GM12878 (cell line): ENCODE data around the gene ETDB. TPM values are rescaled to one million over a fixed set of nuclear protein-coding genes. Genes with fewer than 3 reads are reported as not detected.

Experiments
- ATAC-seq: fragments of 200-7000 bp; cut with Tn5 transposase; 3 replicates; pipeline ENCODE4 v1.9.1; 2020; ENCODE audit warnings: mild to moderate bottlenecking, moderate library complexity
- BruUV-seq: library from RNA; stranded (reverse); fragments of 400-500 nt; replicated peaks from 2 replicates; lab custom pipeline; 2021; lab: Mats Ljungman, UMichigan
- CTCF ChIA-PET: fragments of 300-600 bp; sonication (Branson Sonifier 250); formaldehyde crosslinking; extraction: SDS; loops from one replicate; lab custom pipeline; 2021; ENCODE audit warnings: inconsistent platforms; lab: Yijun Ruan, JAX
- POLR2A ChIA-PET: fragments of 350-600 bp; formaldehyde crosslinking; extraction: SDS; loops from one replicate; lab custom pipeline; 2021; ENCODE audit warnings: inconsistent platforms; lab: Charles Lee
- RAD21 ChIA-PET: fragments of 300-600 bp; sonication (Branson Sonifier 250); formaldehyde crosslinking; loops from one replicate; lab custom pipeline; 2023; ENCODE audit warnings: antibody characterized with exemption; ENCODE audit not compliant: unreplicated experiment; lab: Charles Lee
- SMC1A ChIA-PET: fragments of 300-600 bp; sonication (Branson Sonifier 250); formaldehyde crosslinking; loops from one replicate; lab custom pipeline; 2023; ENCODE audit not compliant: unreplicated experiment, uncharacterized antibody; lab: Charles Lee
- DNase-seq: peaks from one replicate; pipeline ENCODE4 v3.0.0-alpha.2; 2011; ENCODE audit warnings: low read depth, low spot score
- FAIRE-seq: peaks from 3 replicates; lab custom pipeline; 2011; peaks lifted over from hg19 to GRCh38; lab: Jason Lieb, UNC
- H2AFZ ChIP-seq: 2 replicates; pipeline ENCODE4 v1.6.0; 2011; ENCODE audit warnings: low read depth, low read length, control low read depth; ENCODE audit not compliant: control insufficient read depth
- H3K27ac ChIP-seq: 2 replicates; pipeline ENCODE4 v1.5.1; 2011; ENCODE audit warnings: control low read depth; ENCODE audit not compliant: control insufficient read depth, insufficient read depth
- H3K27me3 ChIP-seq, 2 experiments: replicated peaks in 1 of 2; 2 replicates each; pipeline versions ENCODE4 v1.6.0 to v1.6.1; 2011; ENCODE audit warnings: low read length in 1 of 2; ENCODE audit not compliant: control insufficient read depth in 2 of 2, insufficient read depth in 2 of 2
- H3K36me3 ChIP-seq, 2 experiments: 2 replicates each; pipeline ENCODE4 v1.5.1; 2011; ENCODE audit warnings: low read length in 1 of 2; ENCODE audit not compliant: control insufficient read depth in 2 of 2, insufficient read depth in 2 of 2
- H3K4me1 ChIP-seq: 2 replicates; pipeline ENCODE4 v1.6.1; 2011; ENCODE audit warnings: mild to moderate bottlenecking, low read length, moderate library complexity, mixed read lengths; ENCODE audit not compliant: control insufficient read depth, insufficient read depth
- H3K4me2 ChIP-seq: 2 replicates; pipeline ENCODE4 v1.6.0; 2011; ENCODE audit warnings: control low read depth; ENCODE audit not compliant: control insufficient read depth, insufficient read depth
- H3K4me3 ChIP-seq: fragments of 200-600 bp; sonication (generic); 2 replicates; pipeline ENCODE4 v1.5.1; 2016
- H3K79me2 ChIP-seq: 2 replicates; pipeline ENCODE4 v1.6.0; 2011; ENCODE audit warnings: low read length; ENCODE audit not compliant: control insufficient read depth, insufficient read depth
- H3K9ac ChIP-seq: 2 replicates; pipeline ENCODE4 v1.8.0; 2011; ENCODE audit warnings: low read length, control low read depth, mixed read lengths; ENCODE audit not compliant: control insufficient read depth, insufficient read depth
- H3K9me3 ChIP-seq: replicated peaks from 3 replicates; pipeline ENCODE4 v1.5.1; 2011; ENCODE audit warnings: mild to moderate bottlenecking, low read length; ENCODE audit not compliant: control insufficient read depth, insufficient read depth
- H4K20me1 ChIP-seq: 2 replicates; pipeline ENCODE4 v1.6.0; 2011; ENCODE audit not compliant: control insufficient read depth, insufficient read depth
- CEBPZ ChIP-seq: fragments of 150-350 bp; IDR thresholded peaks from 2 replicates; pipeline ENCODE4 v1.6.1; 2016; ENCODE audit warnings: low read depth, low read length
- RAD21 ChIP-seq: IDR thresholded peaks from 2 replicates; pipeline ENCODE4 v1.6.1; 2011; ENCODE audit warnings: mild to moderate bottlenecking, low read depth, low read length, moderate library complexity; ENCODE audit not compliant: insufficient read depth
- ZNF217 ChIP-seq: fragments of 450-650 bp; IDR thresholded peaks from 2 replicates; pipeline ENCODE4 v1.6.1; 2017; ENCODE audit warnings: antibody characterized with exemption, mild to moderate bottlenecking
- WGBS: methylation state at CpG from one replicate; pipeline ENCODE4 v1.1.6; 2016; ENCODE audit warnings: low lambda C conversion rate; ENCODE audit not compliant: insufficient replicate concordance, insufficient coverage; ENCODE audit errors: missing lambda C conversion rate; 5-methylcytosine and 5-hydroxymethylcytosine counted together
- in situ Hi-C: fragments of 300-500 bp; cut with MboI; formaldehyde crosslinking; loops from 9 replicates; pipeline ENCODE4 v1.14.3; 2018; ENCODE audit warnings: mixed read lengths
- intact Hi-C: fragments of 100-400 bp; cut with micrococcal nuclease; formaldehyde crosslinking; loops from one replicate; pipeline ENCODE4 v1.14.2; 2022; ENCODE audit not compliant: unreplicated experiment
- polyA plus RNA-seq, 11 experiments: library from polyadenylated mRNA; depleted of rRNA in 4 of 11; unstranded in 6 of 11; stranded (reverse) in 5 of 11; fragments of >200 nt; fragmentation: Nextera tagmentation in 4 of 11; fragmentation: Illumina TruSeq in 1 of 11; extraction: Ambion mirVana in 4 of 11; extraction: Trizol in 1 of 11; gene quantifications; 1 replicate in 1 of 11; 2 replicates in 10 of 11; pipeline versions ENCODE4 v1.2.1 to v1.2.3, GENCODE V29; 2011 to 2016; ENCODE audit warnings: inconsistent platforms in 2 of 11, missing spikeins in 2 of 11, low read depth in 1 of 11
- total RNA-seq, 4 experiments: library from RNA; depleted of rRNA in 3 of 4; stranded (reverse); fragments of >200 nt in 3 of 4; fragmentation: Illumina TruSeq in 1 of 4; extraction: Trizol in 1 of 4; gene quantifications; 2 replicates each; pipeline versions ENCODE4 v1.2.1 to v1.2.3, GENCODE V29; 2013 to 2021
- TF ChIP-seq, protein P1 (sequence below): fragments of 450-650 bp; IDR thresholded peaks from 2 replicates; pipeline ENCODE4 v1.6.1; 2017; ENCODE audit warnings: antibody characterized with exemption, mild to moderate bottlenecking, moderate library complexity
- TF ChIP-seq, protein P2 (sequence below): fragments of 450-650 bp; IDR thresholded peaks from 2 replicates; pipeline ENCODE4 v1.6.1; 2017; ENCODE audit warnings: borderline replicate concordance
- TF ChIP-seq, protein P3 (sequence below): IDR thresholded peaks from 2 replicates; pipeline ENCODE4 v1.6.1; 2012; ENCODE audit warnings: mild to moderate bottlenecking, low read depth, low read length

ETDB gene
- total and polyA plus RNA-seq, 10 of the 15 experiments (the other 5 are each of a cell fraction or from before 2014, with no cell fraction given), result not detected

DNA sequence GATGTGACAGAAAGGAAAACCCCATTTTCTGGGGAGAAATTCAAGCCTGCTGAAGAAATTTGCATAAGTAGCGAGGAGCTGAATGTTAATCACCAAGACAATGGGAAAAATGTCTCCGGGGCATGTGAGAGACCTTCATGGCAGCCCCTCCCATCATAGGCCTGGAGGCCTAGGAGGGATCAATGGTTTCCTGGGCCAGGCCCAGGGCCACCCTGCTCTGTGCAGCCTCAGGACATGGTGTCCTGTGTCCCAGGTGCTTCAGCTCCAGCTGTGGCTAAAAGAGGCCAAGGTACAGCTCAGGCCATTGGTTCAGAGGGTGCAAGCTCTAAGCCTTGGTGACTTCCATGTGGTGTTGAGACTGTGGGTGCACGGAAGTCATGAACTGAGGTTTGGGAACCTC, 31.2 kb downstream of the ETDB start (continued):
- TF ChIP-seq, protein P1, sequence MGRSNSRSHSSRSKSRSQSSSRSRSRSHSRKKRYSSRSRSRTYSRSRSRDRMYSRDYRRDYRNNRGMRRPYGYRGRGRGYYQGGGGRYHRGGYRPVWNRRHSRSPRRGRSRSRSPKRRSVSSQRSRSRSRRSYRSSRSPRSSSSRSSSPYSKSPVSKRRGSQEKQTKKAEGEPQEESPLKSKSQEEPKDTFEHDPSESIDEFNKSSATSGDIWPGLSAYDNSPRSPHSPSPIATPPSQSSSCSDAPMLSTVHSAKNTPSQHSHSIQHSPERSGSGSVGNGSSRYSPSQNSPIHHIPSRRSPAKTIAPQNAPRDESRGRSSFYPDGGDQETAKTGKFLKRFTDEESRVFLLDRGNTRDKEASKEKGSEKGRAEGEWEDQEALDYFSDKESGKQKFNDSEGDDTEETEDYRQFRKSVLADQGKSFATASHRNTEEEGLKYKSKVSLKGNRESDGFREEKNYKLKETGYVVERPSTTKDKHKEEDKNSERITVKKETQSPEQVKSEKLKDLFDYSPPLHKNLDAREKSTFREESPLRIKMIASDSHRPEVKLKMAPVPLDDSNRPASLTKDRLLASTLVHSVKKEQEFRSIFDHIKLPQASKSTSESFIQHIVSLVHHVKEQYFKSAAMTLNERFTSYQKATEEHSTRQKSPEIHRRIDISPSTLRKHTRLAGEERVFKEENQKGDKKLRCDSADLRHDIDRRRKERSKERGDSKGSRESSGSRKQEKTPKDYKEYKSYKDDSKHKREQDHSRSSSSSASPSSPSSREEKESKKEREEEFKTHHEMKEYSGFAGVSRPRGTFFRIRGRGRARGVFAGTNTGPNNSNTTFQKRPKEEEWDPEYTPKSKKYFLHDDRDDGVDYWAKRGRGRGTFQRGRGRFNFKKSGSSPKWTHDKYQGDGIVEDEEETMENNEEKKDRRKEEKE, result no peak
- TF ChIP-seq, protein P2, sequence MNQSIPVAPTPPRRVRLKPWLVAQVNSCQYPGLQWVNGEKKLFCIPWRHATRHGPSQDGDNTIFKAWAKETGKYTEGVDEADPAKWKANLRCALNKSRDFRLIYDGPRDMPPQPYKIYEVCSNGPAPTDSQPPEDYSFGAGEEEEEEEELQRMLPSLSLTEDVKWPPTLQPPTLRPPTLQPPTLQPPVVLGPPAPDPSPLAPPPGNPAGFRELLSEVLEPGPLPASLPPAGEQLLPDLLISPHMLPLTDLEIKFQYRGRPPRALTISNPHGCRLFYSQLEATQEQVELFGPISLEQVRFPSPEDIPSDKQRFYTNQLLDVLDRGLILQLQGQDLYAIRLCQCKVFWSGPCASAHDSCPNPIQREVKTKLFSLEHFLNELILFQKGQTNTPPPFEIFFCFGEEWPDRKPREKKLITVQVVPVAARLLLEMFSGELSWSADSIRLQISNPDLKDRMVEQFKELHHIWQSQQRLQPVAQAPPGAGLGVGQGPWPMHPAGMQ, result no peak
- TF ChIP-seq, protein P3, sequence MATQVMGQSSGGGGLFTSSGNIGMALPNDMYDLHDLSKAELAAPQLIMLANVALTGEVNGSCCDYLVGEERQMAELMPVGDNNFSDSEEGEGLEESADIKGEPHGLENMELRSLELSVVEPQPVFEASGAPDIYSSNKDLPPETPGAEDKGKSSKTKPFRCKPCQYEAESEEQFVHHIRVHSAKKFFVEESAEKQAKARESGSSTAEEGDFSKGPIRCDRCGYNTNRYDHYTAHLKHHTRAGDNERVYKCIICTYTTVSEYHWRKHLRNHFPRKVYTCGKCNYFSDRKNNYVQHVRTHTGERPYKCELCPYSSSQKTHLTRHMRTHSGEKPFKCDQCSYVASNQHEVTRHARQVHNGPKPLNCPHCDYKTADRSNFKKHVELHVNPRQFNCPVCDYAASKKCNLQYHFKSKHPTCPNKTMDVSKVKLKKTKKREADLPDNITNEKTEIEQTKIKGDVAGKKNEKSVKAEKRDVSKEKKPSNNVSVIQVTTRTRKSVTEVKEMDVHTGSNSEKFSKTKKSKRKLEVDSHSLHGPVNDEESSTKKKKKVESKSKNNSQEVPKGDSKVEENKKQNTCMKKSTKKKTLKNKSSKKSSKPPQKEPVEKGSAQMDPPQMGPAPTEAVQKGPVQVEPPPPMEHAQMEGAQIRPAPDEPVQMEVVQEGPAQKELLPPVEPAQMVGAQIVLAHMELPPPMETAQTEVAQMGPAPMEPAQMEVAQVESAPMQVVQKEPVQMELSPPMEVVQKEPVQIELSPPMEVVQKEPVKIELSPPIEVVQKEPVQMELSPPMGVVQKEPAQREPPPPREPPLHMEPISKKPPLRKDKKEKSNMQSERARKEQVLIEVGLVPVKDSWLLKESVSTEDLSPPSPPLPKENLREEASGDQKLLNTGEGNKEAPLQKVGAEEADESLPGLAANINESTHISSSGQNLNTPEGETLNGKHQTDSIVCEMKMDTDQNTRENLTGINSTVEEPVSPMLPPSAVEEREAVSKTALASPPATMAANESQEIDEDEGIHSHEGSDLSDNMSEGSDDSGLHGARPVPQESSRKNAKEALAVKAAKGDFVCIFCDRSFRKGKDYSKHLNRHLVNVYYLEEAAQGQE, result no peak

DNA sequence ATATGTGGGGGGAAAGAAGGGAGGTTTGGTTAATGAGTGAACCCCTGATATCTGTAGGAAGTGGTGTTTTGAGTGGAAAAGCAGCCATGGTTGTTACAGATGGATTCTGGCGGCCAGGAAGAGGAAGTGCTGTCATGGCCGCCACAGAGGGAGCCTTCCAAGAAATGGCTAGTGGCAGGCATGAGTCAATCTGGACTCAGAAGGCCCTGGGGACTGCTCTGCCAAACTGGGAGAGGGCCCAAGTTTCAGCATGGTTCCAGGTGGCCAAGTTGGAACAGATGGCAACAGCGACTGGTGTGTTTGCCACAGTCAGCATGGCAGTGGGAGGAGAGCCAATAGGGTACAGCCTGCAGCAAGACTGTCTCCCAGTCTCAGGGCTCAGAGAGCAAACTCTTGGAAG, 32.5 kb downstream of the ETDB start:
- in situ Hi-C loops (no loop called here), intact Hi-C loops (loop anchor here (2.0 to 10.0 kb wide), 2 partner anchors 123 to 603 kb away; no protein-coding TSS in a partner anchor)
- TF ChIP-seq ZNF217 (no peak), CEBPZ (no peak), RAD21 (no peak)
- Histone ChIP-seq H3K27me3 (no peaks in the 10 kb centered on the region), H3K4me3 (no peak overlapping the region), H3K36me3 (no peaks in the 10 kb centered on the region), H3K4me2 (no peak overlapping the region), H3K9ac (no peak overlapping the region), H3K27ac (no peak overlapping the region), H4K20me1 (no peaks in the 10 kb centered on the region), H2AFZ (no peak overlapping the region), H3K4me1 (no peaks in the 10 kb centered on the region), H3K9me3 (no peaks in the 10 kb centered on the region), H3K79me2 (no peaks in the 10 kb centered on the region)
- CTCF ChIA-PET, result no interaction called here
- no peak for DNase-seq
- POLR2A ChIA-PET, result no interaction called here
- RAD21 ChIA-PET, result no interaction called here
- no peak for ATAC-seq
- WGBS, result 32% methylated on average over 3 of the region's 3 CpGs
- BruUV-seq, result no TSS peak
- SMC1A ChIA-PET, result no interaction called here
- no peak for FAIRE-seq
